Hematopoietic multipotent progenitor cell treated with erythropoietin and hydrocortisone succinate and interleukin-3 and kit ligand, for 4 days (in vitro differentiated cells): ENCODE measurements around the gene MSN.

Experiments
- DNase-seq: peaks from one replicate; pipeline ENCODE4 v3.0.0-alpha.2; 2015

MSN gene

DNA sequence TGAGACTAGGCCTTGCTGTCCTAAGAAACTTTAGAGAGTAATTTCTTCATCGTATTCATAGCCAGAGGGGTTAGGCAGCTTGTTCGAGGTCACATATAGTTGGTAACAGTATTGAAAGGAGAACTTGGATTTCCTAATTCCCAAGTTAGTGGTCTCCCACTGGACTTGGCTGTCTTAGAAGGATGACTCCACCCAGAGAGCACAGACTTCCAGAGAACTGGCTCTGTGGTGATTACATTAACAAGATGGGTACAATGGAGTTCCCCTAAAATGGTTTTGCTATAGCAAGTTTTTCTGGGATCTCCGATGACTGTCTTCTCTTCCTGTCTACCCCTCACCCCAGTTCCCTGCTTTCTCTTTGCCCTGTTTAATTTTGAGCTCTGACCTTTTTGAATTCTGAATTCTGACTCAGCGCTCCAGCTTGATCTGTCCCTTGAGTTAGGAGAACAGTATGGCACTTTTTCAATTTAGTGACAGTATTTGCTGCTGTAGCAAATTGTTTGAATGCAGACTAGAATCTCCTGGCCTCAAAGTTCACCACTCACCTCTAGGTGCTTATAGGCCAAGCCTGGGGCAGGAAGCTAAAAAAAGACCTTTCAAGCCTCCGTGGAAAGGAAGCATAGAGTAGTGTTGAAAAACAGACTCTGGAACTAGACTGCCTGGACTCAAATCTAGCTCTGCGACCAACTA lies 6.9 kb downstream of the MSN start:
- DNase-seq = no peak

DNA sequence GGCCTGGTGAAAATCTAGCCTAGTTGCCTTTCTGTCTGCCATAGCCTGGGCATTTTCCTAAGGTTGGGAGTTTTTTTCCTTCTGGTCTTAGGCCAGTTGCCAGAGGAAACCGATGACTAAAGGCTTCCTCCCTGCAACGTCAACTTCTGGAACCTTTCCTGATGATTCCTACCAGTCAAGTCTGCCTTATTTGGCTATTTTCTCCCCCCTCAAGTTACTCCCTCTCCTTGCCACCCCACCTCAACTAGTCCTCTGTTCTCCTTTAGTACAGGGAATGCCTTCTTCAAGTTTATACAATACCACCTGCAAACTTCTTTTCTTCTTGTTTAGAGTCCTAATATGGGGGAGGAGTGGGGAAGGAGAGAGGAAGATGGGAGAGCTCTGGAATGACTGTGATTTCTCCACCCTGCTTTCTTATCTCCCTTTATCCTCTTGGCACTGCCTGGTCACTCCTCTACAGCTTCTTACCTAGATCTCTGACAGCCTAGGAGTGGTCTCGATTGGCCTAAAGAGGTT lies 10.6 kb downstream of the MSN start:
- DNase-seq = no peak

DNA sequence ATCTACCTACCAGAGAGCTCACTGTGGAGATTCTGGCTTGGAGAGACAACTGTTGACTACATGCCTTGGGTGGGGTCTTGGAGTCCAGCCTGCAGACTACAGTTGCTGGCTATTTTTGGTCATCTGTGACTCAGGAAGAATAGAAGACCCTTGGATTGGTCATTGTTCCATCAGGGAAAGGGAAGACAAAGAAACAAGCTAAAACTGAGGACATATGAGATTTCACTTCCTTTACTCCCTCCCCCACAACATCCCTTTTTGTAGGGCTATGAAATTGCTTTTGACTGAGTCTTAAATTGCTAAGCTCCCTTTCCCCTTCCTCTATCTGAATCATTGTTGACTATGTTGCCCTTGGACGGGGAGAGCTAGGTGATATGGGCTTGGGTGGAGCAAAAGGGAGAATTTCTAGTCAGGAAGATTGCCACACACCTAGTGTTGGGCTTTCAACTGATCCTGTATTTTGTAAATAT lies 11.7 kb downstream of the MSN start:
- no peak for DNase-seq

DNA sequence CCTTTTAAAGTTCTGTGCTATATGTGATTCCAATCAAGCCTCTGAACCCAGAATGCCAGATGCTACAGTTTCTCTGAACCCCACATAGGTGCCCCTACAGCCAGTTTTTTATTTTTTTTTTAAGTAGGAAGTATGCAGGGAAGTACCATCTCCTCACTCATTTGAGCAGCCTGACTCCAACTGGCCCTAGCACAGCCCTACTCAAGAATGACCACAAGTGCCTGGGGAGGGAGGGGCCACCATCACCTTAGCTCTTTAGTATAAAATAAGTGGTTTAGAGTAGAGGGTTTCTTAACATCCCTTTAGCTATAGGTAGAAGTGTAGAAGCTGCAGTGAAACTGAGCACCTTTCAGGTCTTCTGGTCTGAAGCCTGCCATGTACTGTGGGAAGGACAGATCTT lies 14.4 kb downstream of the MSN start:
- no peak for DNase-seq

DNA sequence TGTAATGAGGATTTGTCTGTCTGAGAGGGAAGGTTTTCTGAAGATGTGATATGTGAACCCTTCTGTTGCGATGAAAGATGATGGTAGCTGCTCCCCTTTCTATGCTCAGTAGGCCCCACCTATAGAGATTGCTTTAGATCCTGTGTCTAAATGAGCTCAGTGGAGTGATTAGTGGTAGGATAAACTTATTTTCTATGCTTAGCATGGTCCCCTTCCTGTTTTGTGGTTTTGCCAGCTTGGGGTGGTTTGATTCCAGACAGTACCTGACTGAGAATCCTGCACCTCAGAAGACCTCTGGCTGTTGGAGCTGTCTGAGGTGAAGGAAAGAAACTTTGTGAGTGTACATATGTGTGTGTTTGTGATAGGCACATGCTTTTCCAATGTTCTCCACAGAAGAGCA lies 17.7 kb downstream of the MSN start:
- DNase-seq = no peak

DNA sequence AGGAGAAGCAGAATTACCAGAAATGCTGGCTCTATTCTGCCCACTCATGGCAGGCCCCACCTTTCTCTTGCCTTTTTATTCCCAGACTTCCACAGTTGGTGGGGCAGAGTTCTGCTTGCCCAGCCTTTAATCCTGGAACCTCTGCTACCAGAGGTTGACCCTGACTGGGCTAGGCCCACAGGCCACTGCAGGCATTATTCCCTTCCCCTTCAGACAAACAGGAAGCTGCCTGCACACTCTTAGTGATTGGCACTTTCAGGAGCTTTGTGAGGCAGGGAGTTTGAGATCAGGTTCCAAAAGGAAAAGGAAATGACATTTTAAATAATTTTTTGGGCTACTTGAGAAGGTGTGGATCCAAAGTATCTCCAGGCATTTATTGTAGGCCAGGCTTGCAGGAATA lies 18.8 kb downstream of the MSN start:
- DNase-seq = no peak

DNA sequence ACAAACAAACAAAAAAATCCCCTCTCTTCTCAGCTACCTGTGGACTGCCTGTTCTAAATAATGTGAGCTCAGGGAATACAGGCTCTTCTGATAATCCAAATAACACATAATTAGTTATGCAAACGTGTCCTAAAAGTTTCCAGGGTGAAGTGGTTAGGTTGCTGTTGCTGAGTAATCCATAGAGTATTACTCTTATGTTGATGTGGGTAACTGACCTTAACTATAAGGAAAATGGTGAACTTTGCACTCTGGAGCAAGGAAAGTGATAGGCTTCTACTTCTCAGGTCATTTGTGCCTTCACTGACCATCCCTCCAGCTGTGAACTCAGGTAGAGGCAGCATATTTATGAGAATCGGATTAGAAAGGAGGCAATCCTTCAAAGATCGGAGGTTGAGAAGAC lies 19.9 kb downstream of the MSN start:
- DNase-seq = no peak

DNA sequence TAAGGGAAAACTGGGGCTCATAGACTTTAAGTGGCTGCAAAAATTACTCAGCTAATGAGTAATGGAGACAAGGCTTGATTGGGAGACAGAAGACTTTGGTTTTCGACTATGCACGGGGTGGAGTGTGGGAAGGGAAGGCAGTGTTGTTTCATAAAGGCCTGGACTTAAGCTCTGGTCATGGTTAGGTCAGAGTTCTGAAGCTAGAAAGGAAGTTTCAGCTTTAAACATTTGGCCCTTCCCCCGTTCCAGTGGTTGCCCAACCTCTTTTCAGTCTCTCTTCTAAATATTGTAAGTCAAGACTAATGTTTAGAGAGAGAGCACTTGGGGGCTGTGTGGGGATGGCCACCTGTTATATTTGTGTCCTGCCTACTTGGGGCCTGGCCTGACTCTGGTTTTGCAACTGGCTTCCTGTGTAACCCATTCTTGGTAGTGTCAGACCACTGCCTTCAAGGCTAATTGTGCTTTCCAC lies 21.0 kb downstream of the MSN start:
- DNase-seq = peak; percentile 47

DNA sequence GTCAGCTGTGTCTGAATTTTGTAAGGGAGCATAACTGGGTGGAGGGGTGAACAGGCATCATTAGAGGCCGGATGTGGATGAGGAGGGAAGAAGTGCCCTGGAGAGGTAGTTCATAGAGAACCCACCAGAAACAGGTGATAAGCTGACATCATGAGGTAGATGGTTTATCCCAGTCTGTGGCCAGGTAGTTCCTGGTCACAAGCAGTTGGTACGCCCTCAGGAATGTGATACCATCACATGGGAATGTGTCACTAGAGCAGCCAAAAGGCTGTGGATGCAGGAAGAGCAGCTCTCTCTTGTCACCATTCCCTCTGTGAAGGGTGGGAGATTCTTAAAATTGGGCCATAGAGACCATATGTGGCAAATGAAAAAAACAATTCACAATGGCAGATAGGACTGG lies 21.9 kb downstream of the MSN start:
- no peak for DNase-seq

DNA sequence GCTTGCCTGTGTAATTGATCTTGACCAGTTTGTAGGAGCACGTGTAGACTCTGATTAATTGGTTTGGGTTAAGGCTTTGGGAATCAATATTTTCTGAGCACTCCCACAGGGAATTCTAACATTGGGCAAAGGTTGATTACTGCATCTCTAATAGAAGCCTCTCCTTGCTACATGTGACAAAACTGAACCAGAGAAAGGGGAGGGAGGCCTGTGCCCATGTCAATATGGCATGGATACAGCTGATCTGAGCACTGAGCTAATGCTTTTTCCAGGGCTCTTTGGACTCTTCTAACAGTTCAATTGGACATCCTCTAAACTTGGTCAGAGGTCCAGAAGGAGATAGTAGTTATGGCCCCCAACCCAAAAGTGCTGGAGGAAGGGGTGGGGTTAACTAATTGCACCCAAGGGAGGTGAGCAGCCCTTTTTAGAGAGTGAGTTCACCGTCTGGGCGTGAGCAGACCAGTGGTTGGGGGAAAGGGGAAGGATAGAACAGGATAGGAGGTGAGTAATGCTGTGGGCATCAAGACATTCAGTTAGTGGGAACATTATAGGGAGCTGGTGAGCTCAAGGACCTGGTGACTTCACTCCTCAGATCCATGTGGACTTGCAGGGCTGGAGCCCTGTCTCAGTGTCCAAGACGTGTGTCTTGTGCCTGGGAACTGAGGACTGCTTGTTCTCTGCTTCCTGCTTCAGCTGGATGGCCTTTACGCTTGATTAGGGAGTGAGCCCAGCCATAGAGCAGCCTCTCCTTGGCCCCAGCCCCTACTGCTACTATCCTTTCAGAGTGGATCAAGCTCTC lies 22.8 kb downstream of the MSN start:
- no peak for DNase-seq

DNA sequence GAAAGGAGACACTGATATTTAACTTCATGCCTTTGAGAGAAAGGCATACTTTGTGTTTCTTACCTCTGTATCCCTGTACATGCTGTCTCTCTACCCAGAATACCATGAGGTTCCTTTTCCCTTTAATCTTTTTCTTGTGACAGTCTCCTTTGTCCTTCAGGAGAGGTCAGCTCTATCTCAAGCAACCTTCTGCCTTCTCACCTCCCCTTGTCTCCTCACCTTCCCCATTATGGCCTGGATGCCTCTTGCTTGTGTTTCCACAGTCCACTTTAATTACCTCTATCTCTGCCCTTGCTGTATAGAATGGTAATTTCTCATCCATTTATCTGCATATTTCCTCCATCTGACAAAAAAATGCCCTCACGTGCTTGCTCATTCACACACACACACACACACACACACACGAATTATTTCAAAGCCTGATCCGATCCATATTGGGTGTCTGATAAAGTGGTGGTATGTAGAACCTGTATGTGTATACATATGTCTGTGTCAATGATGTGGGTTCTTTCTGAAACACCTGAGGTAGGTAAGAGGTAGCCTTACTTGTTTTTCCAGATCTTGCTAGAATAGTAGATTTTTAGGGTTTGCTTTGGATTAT lies 28.5 kb downstream of the MSN start:
- DNase-seq = peak; percentile 30

DNA sequence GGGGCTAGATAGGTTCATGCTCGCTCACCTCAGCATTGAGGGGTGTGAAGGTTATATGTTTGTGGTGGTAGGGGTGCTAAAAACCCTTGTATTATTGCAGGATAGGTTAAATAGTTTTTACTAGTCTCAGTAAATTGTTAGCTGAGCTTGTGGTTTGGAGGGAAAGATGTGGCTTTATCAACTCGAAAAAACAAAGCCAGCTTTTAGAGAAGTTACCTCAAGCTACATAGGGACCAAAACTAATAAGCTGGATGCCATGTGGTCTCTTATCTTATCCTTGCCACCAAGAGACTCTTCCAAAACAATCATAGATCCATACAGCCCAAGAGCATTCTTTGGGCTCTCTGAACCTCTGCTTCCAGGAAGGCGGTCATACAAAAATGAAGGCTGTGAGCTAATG lies 29.2 kb downstream of the MSN start:
- peak; percentile 86 for DNase-seq

DNA sequence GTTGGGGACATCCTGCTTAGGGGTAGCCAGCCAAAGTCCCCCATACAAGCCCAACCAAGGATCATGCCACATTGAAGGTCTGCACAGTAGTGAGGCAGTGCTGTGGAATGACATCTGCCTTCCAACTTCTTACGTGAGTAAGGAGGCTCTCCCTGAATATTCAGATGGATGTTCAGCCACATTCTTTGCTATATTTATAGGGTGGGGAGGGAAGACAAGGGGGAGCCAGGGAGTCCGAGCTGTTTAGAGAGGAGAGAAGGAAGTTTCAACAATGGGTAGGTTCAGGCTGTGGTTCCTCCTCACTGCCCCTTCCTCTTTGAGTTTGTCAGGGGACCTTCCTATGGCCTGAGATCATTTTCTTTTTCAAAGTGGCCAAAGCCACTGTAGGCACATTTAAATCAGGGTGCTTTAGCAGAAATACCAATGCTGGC lies 29.8 kb downstream of the MSN start:
- DNase-seq = no peak

DNA sequence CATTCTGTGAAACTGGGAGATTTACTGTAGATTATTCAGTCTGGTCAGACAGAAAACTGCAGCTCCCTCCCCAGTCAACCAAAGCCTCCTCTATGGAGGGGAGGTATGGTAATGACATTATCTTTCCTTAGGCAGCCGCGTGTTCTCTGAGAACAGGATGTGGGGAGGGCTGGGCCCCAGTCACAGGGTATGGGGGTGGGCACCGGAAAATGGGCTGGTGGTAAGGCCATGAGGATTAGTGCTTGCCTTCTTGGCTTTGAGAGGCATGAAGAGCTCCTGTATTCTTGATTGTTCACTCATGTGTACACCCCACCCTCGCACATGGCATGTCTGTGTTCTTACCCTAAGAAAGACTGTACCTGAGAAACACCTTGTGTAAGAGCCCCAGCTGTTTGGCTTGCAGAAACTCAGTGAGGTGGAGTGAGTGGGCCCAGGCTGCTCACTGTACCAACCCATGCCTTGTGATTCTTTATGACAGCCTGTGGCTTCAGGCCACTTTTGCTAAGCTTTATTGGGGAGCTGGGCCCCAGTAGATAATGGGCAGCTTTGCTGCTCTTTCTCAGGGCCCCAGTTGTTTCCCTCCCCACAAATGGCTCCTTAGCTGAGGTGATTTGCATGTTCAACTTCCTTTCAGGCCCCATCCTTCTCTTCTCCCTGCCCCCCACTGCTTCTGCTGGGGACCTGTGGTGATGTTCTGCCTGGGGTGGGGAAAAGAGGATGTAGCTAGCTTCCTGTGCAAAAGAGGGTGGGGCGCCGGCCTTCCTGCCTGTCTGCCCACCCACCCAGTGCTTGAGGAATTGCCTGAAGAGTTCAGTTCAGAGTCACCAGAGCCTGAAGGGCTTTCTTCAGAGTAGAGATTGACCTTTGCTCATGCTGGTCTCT lies 30.7 kb downstream of the MSN start:
- DNase-seq = peak; percentile 95

DNA sequence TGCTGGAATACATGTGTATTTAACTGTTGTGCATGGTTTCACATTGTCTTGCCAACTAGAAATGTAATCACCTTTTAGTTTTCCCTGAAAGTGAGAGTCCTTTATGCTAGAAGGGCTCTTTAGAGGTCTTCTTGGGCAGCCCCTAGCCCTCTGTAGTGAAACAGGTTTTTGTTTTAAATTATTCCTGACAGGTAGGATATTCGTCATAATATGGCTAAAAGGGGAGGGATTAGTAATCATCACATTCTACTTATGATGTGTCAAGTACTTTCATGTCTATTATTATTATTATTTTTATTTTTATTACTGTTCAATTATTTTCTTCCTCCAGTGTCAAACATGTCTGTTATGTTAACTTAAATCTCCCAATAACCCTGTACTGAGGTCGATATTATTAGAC lies 35.5 kb downstream of the MSN start:
- no peak for DNase-seq

DNA sequence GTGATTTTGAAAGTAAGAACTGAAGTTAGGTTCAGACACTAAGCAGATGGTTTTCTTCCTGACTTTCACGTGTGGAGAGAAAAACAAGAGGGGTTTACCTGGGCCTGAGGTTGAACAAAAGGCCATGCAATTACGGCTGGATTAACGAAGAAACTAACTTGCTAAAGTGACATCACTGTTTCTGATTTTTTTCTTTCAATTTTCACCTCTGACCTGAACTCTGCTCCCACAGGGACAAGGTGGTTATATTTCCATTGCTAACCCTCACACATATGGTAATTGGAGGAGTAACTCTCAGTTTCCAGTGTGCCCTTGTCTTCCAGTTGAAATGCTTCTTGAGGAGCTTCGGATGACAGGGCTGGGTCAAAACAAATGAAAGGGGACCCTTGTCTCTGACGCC lies 38.0 kb downstream of the MSN start:
- no peak for DNase-seq

DNA sequence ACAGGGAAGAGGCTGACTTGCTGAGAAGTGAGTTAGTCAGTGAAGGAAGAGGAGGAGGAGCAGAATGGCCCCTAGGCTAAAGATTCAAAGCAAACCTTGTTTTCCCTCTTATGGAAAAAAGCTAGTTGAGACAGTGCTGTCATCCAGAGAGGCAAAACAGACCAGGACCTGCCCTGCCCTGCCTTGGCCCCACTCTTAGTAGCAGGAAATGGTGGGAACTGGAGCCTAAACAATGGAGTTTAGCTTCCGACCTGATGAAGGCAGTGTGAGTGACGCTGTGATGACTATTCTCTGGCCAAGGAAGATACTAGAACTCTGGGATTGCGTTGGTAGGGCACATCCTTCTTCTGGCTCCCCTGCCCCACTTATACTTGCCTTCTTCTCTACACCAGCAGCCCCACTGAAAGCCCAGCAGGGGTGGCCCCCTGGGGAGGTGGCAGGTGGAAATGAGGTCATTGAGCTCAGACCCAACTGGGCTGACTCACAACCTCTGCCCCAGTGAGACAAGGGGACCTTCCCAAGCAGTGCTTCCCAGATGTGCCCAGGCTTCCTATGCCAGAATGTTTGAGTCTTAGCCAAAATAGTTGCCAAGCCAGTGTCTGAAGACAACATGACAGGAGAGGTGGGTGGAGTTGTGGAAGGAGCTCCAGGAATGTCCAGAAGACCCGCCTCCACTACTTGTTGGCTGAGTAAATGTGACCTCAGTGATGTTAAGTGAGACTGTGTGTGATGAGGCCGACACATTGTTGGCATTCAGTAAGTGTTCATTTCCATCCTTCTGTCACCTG lies 38.8 kb downstream of the MSN start:
- no peak for DNase-seq

DNA sequence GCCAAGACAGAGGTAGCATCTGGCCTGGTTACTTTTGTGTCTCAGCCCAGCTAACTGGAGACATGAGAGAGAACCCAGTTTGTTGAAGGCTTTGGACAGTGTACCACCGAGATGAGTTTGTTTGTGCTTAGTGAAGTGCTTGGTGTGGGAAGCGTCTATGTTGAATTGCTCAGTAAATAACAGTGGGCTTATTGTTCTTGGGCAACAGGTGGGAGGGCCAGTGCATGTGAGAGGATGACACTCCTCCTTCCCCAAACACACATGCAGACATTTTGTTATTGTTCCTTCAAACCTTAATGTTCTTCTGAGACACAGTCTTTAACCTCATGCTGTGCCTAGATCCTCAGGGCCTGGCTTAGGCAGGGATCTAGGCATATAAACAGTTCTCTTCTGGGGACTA lies 39.7 kb downstream of the MSN start:
- no peak for DNase-seq

DNA sequence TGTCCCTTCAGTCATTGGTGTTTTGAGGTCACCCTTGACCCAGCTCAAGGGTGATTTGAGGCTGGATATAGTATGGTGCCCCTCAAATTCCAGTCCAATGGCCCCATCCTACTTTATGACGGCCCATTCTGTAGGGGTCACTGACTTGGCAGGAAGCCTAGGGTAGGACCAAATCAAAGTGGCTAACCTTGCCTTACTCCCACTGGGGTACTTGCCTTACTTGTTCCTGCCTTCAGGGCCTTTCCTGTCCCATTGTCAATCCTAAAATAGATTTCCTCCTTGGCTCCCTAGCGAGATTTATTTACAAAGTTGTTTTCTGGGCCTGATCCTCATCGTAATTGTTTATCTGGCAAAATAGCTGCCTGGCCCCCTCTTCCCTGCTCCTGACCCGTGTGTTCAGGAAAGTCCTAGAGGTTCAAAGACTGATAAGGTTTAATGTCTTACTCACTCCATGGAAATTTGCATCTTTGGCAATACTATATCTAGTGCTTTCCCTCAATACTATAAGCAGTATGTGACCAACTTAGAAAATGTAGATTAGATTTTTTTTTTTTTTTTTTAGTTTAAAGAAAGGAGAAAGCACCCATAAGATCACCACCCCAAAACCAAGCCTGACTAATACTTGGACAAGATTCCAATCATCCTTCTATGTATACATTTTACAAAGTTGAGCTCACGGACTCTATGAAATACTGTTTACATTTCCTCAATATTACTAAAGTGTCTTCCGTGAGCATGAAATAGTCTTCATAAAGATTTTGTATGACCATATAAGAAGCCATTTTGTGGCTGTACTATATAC lies 44.8 kb downstream of the MSN start:
- DNase-seq = no peak

DNA sequence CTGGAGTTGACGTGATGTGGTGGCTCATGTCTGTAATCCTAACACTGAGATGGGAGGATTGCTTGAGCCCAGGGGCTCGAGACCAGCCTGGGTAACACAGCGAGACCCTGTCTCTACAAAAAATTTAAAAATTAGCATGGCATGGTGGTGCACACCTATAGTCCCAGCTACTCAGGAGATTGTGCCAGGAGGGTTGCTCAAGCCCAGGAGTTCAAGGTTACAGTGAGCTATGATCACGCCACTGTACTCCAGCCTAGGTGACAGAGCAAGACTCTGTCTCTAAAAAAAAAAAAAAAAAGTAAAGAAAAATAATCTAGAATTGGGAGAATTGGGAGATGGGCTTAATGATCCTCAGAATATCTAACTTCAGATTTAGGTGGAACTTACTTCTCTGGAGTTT lies 51.1 kb downstream of the MSN start:
- DNase-seq = no peak

DNA sequence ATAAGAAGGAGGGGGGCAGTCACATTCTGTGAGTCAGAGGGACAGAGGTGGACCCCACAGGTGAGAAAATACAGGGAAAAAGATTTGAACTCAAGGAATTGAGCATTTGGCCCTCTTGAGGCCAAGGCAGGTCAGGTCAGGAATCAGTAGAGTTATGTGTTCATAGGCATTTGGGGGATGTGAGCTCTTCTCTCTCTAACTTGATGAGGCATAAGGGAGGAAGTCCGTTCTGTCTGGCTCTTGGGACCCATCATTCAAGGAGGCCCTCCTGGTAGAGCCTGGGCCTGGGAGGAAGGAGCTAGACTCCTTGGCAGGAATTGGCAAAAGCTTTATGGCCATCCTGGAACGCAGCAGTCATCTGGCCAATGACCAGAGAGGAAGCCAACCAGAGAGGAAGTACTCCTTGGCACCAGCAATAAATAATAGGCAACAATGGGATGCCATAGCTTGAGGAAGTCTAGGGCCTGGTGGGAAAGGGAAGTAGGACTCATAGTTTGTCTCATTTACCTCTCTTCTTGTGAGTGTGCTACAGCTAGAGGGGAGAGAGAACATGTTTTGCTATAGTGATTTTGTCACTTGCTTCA lies 53.0 kb downstream of the MSN start:
- peak; percentile 19 for DNase-seq
